Measurements from ENCODE around the gene WASF3. TPM values are rescaled to one million over a fixed set of nuclear protein-coding genes. Genes with fewer than 3 reads are reported as not detected.

Gene WASF3
- total RNA-seq, 1 experiment from 2014 or later: 0.31 TPM

GRCh38 chr13:26541678-26542568 is 15.6 kb upstream of the WASF3 start:
- Histone ChIP-seq H3K4me2 (no peak overlapping the region), H3K27ac (no peak overlapping the region), H3K79me2 (ENCODE audit: low read depth) (no peaks in the 10 kb centered on the region), H2AFZ (no peak overlapping the region), H3K9me2 (ENCODE audit: insufficient read depth) (no peaks in the 10 kb centered on the region), H3F3A (ENCODE audit: insufficient read depth, low read depth) (no peaks in the 10 kb centered on the region), H3K9me3 (ENCODE audit: insufficient read depth, low read depth) (no peaks in the 10 kb centered on the region), H3K4me1 (replicated peaks; ENCODE audit: insufficient read depth) (no peaks in the 10 kb centered on the region), H3K27me3 (ENCODE audit: insufficient read depth, low read depth) (peaks cover 66% of the 10 kb centered on the region), H4K20me1 (ENCODE audit: insufficient read depth) (no peaks in the 10 kb centered on the region), H3K36me3 (ENCODE audit: low read depth) (no peaks in the 10 kb centered on the region), H3K4me3 (no peak overlapping the region)
- no TSS peak for BruUV-seq (replicated peaks)
- intact Hi-C loops (cut with micrococcal nuclease; ENCODE audit: unreplicated experiment): no loop called here
- no peak for TF ChIP-seq CTCF (conservative IDR thresholded peaks at IDR 0.05)
- ChIA-PET CTCF (no interaction called here), POLR2A (ENCODE audit: unreplicated experiment) (no interaction called here)
- DNase-seq: no peak

GRCh38 chr13:26544707-26545106 is 12.8 kb upstream of the WASF3 start:
- BruUV-seq (replicated peaks): no TSS peak
- POLR2A ChIA-PET (ENCODE audit: unreplicated experiment): no interaction called here

GRCh38 chr13:26548205-26548765 is 9.2 kb upstream of the WASF3 start:
- H3K27me3 ChIP-seq (ENCODE audit: insufficient read depth, low read depth): peaks cover 64% of the 10 kb centered on the region
- no peak for TF ChIP-seq EZH2 (IDR thresholded peaks at IDR 0.05; ENCODE audit: low read depth)
- TF ChIP-seq CTCF (conservative IDR thresholded peaks at IDR 0.05): no peak
- H3K9me2 ChIP-seq (ENCODE audit: insufficient read depth): no peaks in the 10 kb centered on the region
- ChIA-PET CTCF (no interaction called here), POLR2A (ENCODE audit: unreplicated experiment) (no interaction called here)
- BruUV-seq (replicated peaks): no TSS peak
- H3K4me1 ChIP-seq (replicated peaks; ENCODE audit: insufficient read depth): no peaks in the 10 kb centered on the region
- H2AFZ ChIP-seq: no peak overlapping the region
- DNase-seq: no peak
- no peak overlapping the region for H3K4me2 ChIP-seq
- no peaks in the 10 kb centered on the region for H3K79me2 ChIP-seq (ENCODE audit: low read depth)
- no peaks in the 10 kb centered on the region for H4K20me1 ChIP-seq (ENCODE audit: insufficient read depth)
- H3K27ac ChIP-seq: no peak overlapping the region
- intact Hi-C loops (cut with micrococcal nuclease; ENCODE audit: unreplicated experiment): no loop called here
- H3K4me3 ChIP-seq: no peak overlapping the region
- H3F3A ChIP-seq (ENCODE audit: insufficient read depth, low read depth): no peaks in the 10 kb centered on the region
- H3K9me3 ChIP-seq (ENCODE audit: insufficient read depth, low read depth): no peaks in the 10 kb centered on the region
- no peaks in the 10 kb centered on the region for H3K36me3 ChIP-seq (ENCODE audit: low read depth)

More at GRCh38 chr13:26544707-26545106, 12.8 kb upstream of the WASF3 start:
- H3K36me3 ChIP-seq (ENCODE audit: low read depth): no peaks in the 10 kb centered on the region
- H3K4me1 ChIP-seq (replicated peaks; ENCODE audit: insufficient read depth): no peaks in the 10 kb centered on the region
- H3K27ac ChIP-seq: no peak overlapping the region
- no peaks in the 10 kb centered on the region for H3K9me3 ChIP-seq (ENCODE audit: insufficient read depth, low read depth)
- TF ChIP-seq CTCF (conservative IDR thresholded peaks at IDR 0.05) (no peak), EZH2 (IDR thresholded peaks at IDR 0.05; ENCODE audit: low read depth) (no peak)
- no peaks in the 10 kb centered on the region for H3F3A ChIP-seq (ENCODE audit: insufficient read depth, low read depth)
- intact Hi-C loops (cut with micrococcal nuclease; ENCODE audit: unreplicated experiment): no loop called here
- H3K9me2 ChIP-seq (ENCODE audit: insufficient read depth): no peaks in the 10 kb centered on the region
- no peak overlapping the region for H3K4me3 ChIP-seq
- no peak overlapping the region for H3K4me2 ChIP-seq
- CTCF ChIA-PET: no interaction called here
- H4K20me1 ChIP-seq (ENCODE audit: insufficient read depth): no peaks in the 10 kb centered on the region
- no peaks in the 10 kb centered on the region for H3K79me2 ChIP-seq (ENCODE audit: low read depth)
- DNase-seq: no peak
- H2AFZ ChIP-seq: no peak overlapping the region
- H3K27me3 ChIP-seq (ENCODE audit: insufficient read depth, low read depth): peaks cover 70% of the 10 kb centered on the region
